ENCODE measurements around the gene ZDHHC18. TPM values are rescaled to one million over a fixed set of nuclear protein-coding genes. Genes with fewer than 3 reads are reported as not detected.
"Not testable (repeated sequence)": the region's sequence is repeated elsewhere in the genome, so short reads cannot be mapped to it uniquely, and the experiment has no call there.

ZDHHC18 gene
- polyA plus RNA-seq, 3 donors = 3.1 to 46.6 (median 6.0) TPM

DNA sequence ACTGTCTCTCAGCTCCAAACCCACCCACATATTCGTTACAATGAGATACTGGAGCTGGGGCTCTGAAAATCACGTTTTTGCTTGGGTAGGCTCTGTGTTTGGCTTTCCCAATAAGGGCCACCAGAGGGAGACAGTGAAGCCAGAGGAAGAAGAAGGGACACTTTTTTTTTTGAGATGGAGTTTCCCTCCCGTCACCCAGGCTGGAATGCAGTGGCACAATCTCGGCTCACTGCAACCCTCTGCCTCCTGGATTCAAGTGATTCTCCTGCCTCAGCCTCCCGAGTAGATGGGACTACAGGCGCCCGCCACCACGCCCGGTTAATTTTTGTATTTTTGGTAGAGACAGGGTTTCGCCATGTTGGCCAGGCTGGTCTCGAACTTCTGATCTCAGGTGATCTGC is 16.4 kb upstream of the ZDHHC18 start:
- TF ChIP-seq, protein P1, sequence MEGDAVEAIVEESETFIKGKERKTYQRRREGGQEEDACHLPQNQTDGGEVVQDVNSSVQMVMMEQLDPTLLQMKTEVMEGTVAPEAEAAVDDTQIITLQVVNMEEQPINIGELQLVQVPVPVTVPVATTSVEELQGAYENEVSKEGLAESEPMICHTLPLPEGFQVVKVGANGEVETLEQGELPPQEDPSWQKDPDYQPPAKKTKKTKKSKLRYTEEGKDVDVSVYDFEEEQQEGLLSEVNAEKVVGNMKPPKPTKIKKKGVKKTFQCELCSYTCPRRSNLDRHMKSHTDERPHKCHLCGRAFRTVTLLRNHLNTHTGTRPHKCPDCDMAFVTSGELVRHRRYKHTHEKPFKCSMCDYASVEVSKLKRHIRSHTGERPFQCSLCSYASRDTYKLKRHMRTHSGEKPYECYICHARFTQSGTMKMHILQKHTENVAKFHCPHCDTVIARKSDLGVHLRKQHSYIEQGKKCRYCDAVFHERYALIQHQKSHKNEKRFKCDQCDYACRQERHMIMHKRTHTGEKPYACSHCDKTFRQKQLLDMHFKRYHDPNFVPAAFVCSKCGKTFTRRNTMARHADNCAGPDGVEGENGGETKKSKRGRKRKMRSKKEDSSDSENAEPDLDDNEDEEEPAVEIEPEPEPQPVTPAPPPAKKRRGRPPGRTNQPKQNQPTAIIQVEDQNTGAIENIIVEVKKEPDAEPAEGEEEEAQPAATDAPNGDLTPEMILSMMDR (IDR thresholded peaks at IDR 0.05) = peak; percentile 71
- not testable (repeated sequence) for H3K9me3 ChIP-seq (replicated peaks in 1 of 2; ENCODE audit: control insufficient read depth in 1 of 2, insufficient read depth in 1 of 2, low read length in 2 of 2); H3K9ac ChIP-seq (ENCODE audit: insufficient read depth, low read length, poor library complexity, severe bottlenecking); H3K36me3 Mint-ChIP-seq; H3K4me3 ChIP-seq (replicated peaks in 1 of 3; ENCODE audit: low read depth in 2 of 3, low read length in 3 of 3); H3K36me3 ChIP-seq (replicated peaks in 1 of 2; ENCODE audit: control insufficient read depth in 1 of 2, insufficient read depth in 2 of 2, low read length in 2 of 2); H4K20me1 ChIP-seq (ENCODE audit: insufficient read depth, low read length); H3K9me3 Mint-ChIP-seq; H3K79me2 ChIP-seq (ENCODE audit: insufficient read depth, low read length); H3K27ac ChIP-seq (ENCODE audit: low read depth in 1 of 2, low read length in 2 of 2); H2AFZ ChIP-seq (ENCODE audit: insufficient read depth, low read depth, low read length, poor library complexity, severe bottlenecking); H3K27me3 Mint-ChIP-seq (ENCODE audit: low read depth in 3 of 3); H3K27me3 ChIP-seq (ENCODE audit: control insufficient read depth in 2 of 2, insufficient read depth in 2 of 2, low read length in 2 of 2); H3K4me2 ChIP-seq (replicated peaks; ENCODE audit: extremely low read depth, low read length, poor library complexity, severe bottlenecking)
- intact Hi-C loops (cut with micrococcal nuclease) = loop anchor here in 1 of 2 donors (5.0 kb wide), 1 partner anchor 67 kb away; no protein-coding TSS in a partner anchor
- 94% methylated on average over 2 of the region's 11 CpGs for WGBS (ENCODE audit: insufficient coverage)
- H3K4me1 Mint-ChIP-seq = peaks cover 38% of the 10 kb centered on the region
- H3K4me3 Mint-ChIP-seq = peak overlapping the region in 1 of 2 donors; percentile 46
- peaks cover 31 to 42% of the 10 kb centered on the region in 2 donors for H3K4me1 ChIP-seq (ENCODE audit: control insufficient read depth in 1 of 2, insufficient read depth in 2 of 2, low read length in 2 of 2)
- DNase-seq = peak; percentile 69 to 85 (median 72)
- peak overlapping the region in 4 of 7 donors; percentile 40 to 89 (median 70) for H3K27ac Mint-ChIP-seq

GRCh38 chr1:26811057-26811456 is 15.4 kb upstream of the ZDHHC18 start:
- H3K4me1 ChIP-seq (ENCODE audit: control insufficient read depth in 1 of 2, insufficient read depth in 2 of 2, low read length in 2 of 2) = peaks cover 29 to 45% of the 10 kb centered on the region in 2 donors
- no peaks in the 10 kb centered on the region for H3K79me2 ChIP-seq (ENCODE audit: insufficient read depth, low read length)
- H3K36me3 ChIP-seq (replicated peaks in 1 of 2; ENCODE audit: control insufficient read depth in 1 of 2, insufficient read depth in 2 of 2, low read length in 2 of 2) = no peaks in the 10 kb centered on the region
- WGBS (ENCODE audit: insufficient coverage) = 67% methylated on average over 3 of the region's 4 CpGs
- H2AFZ ChIP-seq (ENCODE audit: insufficient read depth, low read depth, low read length, poor library complexity, severe bottlenecking) = no peak overlapping the region
- H3K4me3 ChIP-seq (replicated peaks in 1 of 3; ENCODE audit: low read depth in 2 of 3, low read length in 3 of 3) = no peak overlapping the region
- TF ChIP-seq, protein P1 (IDR thresholded peaks at IDR 0.05) = no peak
- Mint-ChIP-seq H3K27me3 (ENCODE audit: low read depth in 3 of 3) (peaks cover 0 to 3% (median 0%) of the 10 kb centered on the region in 3 donors), H3K4me3 (no peak overlapping the region), H3K4me1 (peaks cover 37% of the 10 kb centered on the region), H3K9me3 (peaks cover 0 to 4% (median 1%) of the 10 kb centered on the region in 7 donors), H3K27ac (no peak overlapping the region), H3K36me3 (no peaks in the 10 kb centered on the region)
- no peak overlapping the region for H3K9ac ChIP-seq (ENCODE audit: insufficient read depth, low read length, poor library complexity, severe bottlenecking)
- H3K27ac ChIP-seq (ENCODE audit: low read depth in 1 of 2, low read length in 2 of 2) = no peak overlapping the region
- no peak for DNase-seq
- H3K27me3 ChIP-seq (ENCODE audit: control insufficient read depth in 2 of 2, insufficient read depth in 2 of 2, low read length in 2 of 2) = no peaks in the 10 kb centered on the region
- intact Hi-C loops (cut with micrococcal nuclease) = loop anchor here in 1 of 2 donors (5.0 kb wide), 1 partner anchor 66 kb away; no protein-coding TSS in a partner anchor
- H3K4me2 ChIP-seq (replicated peaks; ENCODE audit: extremely low read depth, low read length, poor library complexity, severe bottlenecking) = no peak overlapping the region
- H3K9me3 ChIP-seq (replicated peaks in 1 of 2; ENCODE audit: control insufficient read depth in 1 of 2, insufficient read depth in 1 of 2, low read length in 2 of 2) = no peaks in the 10 kb centered on the region
- no peaks in the 10 kb centered on the region for H4K20me1 ChIP-seq (ENCODE audit: insufficient read depth, low read length)

Measured in CD14-positive monocyte (primary cell).